ENCODE data around the gene FAM171A2. TPM values are rescaled to one million over a fixed set of nuclear protein-coding genes. Genes with fewer than 3 reads are reported as not detected.
A peak's percentile ranks its signal among the peaks of the same experiment; 100 is the strongest.
"Not testable (repeated sequence)": the region's sequence is repeated elsewhere in the genome, so short reads cannot be mapped to it uniquely, and the experiment has no call there.

The FAM171A2 gene
- total and polyA plus RNA-seq, 8 donors = 0.30 to 5.4 (median 0.31) TPM; not detected in 3

- H3K36me3 ChIP-seq = peaks cover 38 to 51% (median 49%) of the 10 kb centered on the region in 4 donors
- peaks cover 16 to 62% (median 26%) of the 10 kb centered on the region in 4 donors for H3K4me1 ChIP-seq
- WGBS, 5 donors = 81 to 93% (median 87%) methylated on average over 5 to 6 of the region's 6 CpGs
- intact Hi-C loops (cut with DNase I; ENCODE audit: low total_unique reads) = no loop called here
- no peaks in the 10 kb centered on the region for H3K9me3 ChIP-seq
- DNase-seq = no peak
- no peak overlapping the region for H3K4me3 ChIP-seq
- H3K27ac ChIP-seq = no peak overlapping the region
- H3K27me3 ChIP-seq = no peaks in the 10 kb centered on the region
- no peak for TF ChIP-seq EP300 (IDR thresholded peaks at IDR 0.05)
- TF ChIP-seq POLR2AphosphoS5 (IDR thresholded peaks at IDR 0.05) = no peak
- no peak for TF ChIP-seq POLR2A (IDR thresholded peaks at IDR 0.05)
- TF ChIP-seq CTCF (IDR thresholded peaks at IDR 0.05) = no peak
Observed at GRCh38 chr17:44348988-44349364, 14.7 kb downstream of the FAM171A2 start.

GRCh38 chr17:44348234-44348987 is 15.2 kb downstream of the FAM171A2 start:
- intact Hi-C loops (cut with DNase I; ENCODE audit: low total_unique reads) = no loop called here
- Histone ChIP-seq H3K36me3 (peaks cover 38 to 51% (median 49%) of the 10 kb centered on the region in 4 donors), H3K9me3 (no peaks in the 10 kb centered on the region), H3K4me3 (no peak overlapping the region), H3K27ac (no peak overlapping the region), H3K4me1 (peaks cover 13 to 59% (median 25%) of the 10 kb centered on the region in 4 donors), H3K27me3 (no peaks in the 10 kb centered on the region)
- WGBS, 5 donors = 74 to 86% (median 79%) methylated on average over 9 of the region's 9 CpGs
- no peak for DNase-seq
- no peak for TF ChIP-seq CTCF (IDR thresholded peaks at IDR 0.05)

- 72 to 86% (median 83%) methylated on average over 18 of the region's 18 CpGs for WGBS, 5 donors
- DNase-seq; H3K27me3 ChIP-seq; H3K4me3 ChIP-seq; H3K9me3 ChIP-seq; intact Hi-C loops (cut with DNase I; ENCODE audit: low total_unique reads): not testable (repeated sequence)
- Histone ChIP-seq H3K27ac (peak overlapping the region in 1 of 5 donors; percentile 34), H3K36me3 (peaks cover 30 to 42% (median 41%) of the 10 kb centered on the region in 4 donors), H3K4me1 (peaks cover 11 to 55% (median 23%) of the 10 kb centered on the region in 4 donors)
Observed at GRCh38 chr17:44347206-44348055, 16.2 kb downstream of the FAM171A2 start.

- TF ChIP-seq CTCF (IDR thresholded peaks at IDR 0.05) = peak in 1 of 7 experiments; percentile 25
- TF ChIP-seq EP300 (IDR thresholded peaks at IDR 0.05) = no peak
- no peak for TF ChIP-seq POLR2A (IDR thresholded peaks at IDR 0.05)
- Histone ChIP-seq H3K36me3 (peaks cover 18 to 31% (median 29%) of the 10 kb centered on the region in 4 donors), H3K9me3 (no peaks in the 10 kb centered on the region), H3K27ac (peak overlapping the region; percentile 27 to 89 (median 87)), H3K4me1 (peaks cover 11 to 55% (median 23%) of the 10 kb centered on the region in 4 donors), H3K27me3 (no peaks in the 10 kb centered on the region), H3K4me3 (peak overlapping the region; percentile 62 to 89 (median 76))
- WGBS, 5 donors = 61 to 66% (median 64%) methylated on average over 13 of the region's 13 CpGs
- no peak for DNase-seq
- intact Hi-C loops (cut with DNase I; ENCODE audit: low total_unique reads) = no loop called here
Observed at GRCh38 chr17:44346064-44346844, 17.4 kb downstream of the FAM171A2 start.

All from stomach (tissue), 9 donors.